Activated CD4-positive, alpha-beta T cell treated with anti-CD3 and anti-CD28 coated beads, Interleukin-2, amount 50 U/mL, for 48 hours (primary cell): ENCODE data around the gene OCEL1.
"Not testable (repeated sequence)": the region's sequence is repeated elsewhere in the genome, so short reads cannot be mapped to it uniquely, and the experiment has no call there.

Experiments used
- DNase-seq, 2 experiments: peaks; one replicate each; pipeline ENCODE4 v3.0.0-alpha.2; 2020

Gene OCEL1

GRCh38 chr19:17226002-17226933, at the start of gene OCEL1:
Gene OCEL1 (plus strand): TSS chr19:17226226. CDS start chr19:17226248, 22 bp downstream.
- DNase-seq = peak; percentile 97 to 98

GRCh38 chr19:17178291-17178690, 47.7 kb upstream of the OCEL1 start:
- no peak for DNase-seq

- DNase-seq = no peak
Measured at GRCh38 chr19:17180997-17181702, 44.9 kb upstream of the OCEL1 start.

- DNase-seq = peak; percentile 24 to 34
Measured at GRCh38 chr19:17183271-17183761, 42.7 kb upstream of the OCEL1 start.

GRCh38 chr19:17183858-17184321, 42.1 kb upstream of the OCEL1 start:
- DNase-seq = peak; percentile 29 to 32

GRCh38 chr19:17184371-17184841, 41.6 kb upstream of the OCEL1 start:
- DNase-seq = peak; percentile 30 to 31

GRCh38 chr19:17185590-17185989, 40.4 kb upstream of the OCEL1 start:
- DNase-seq = no peak

GRCh38 chr19:17191736-17192135, 34.3 kb upstream of the OCEL1 start:
- not testable (repeated sequence) for DNase-seq

GRCh38 chr19:17192751-17193150, 33.3 kb upstream of the OCEL1 start:
- no peak for DNase-seq

- DNase-seq = no peak
Measured at GRCh38 chr19:17194608-17195007, 31.4 kb upstream of the OCEL1 start.

GRCh38 chr19:17195106-17195505, 30.9 kb upstream of the OCEL1 start:
- DNase-seq = no peak

GRCh38 chr19:17196610-17197009, 29.4 kb upstream of the OCEL1 start:
- DNase-seq = no peak

- DNase-seq = no peak
Measured at GRCh38 chr19:17197666-17198065, 28.4 kb upstream of the OCEL1 start.

- no peak for DNase-seq
Measured at GRCh38 chr19:17200408-17201079, 25.5 kb upstream of the OCEL1 start.

- peak; percentile 25 to 42 for DNase-seq
Measured at GRCh38 chr19:17202249-17202648, 23.8 kb upstream of the OCEL1 start.

- DNase-seq = no peak
Measured at GRCh38 chr19:17202713-17203112, 23.3 kb upstream of the OCEL1 start.

- peak; percentile 66 to 72 for DNase-seq
Measured at GRCh38 chr19:17205237-17206140, 20.5 kb upstream of the OCEL1 start.

GRCh38 chr19:17206736-17207581, 19.1 kb upstream of the OCEL1 start:
- no peak for DNase-seq

GRCh38 chr19:17209126-17210036, 16.6 kb upstream of the OCEL1 start:
- DNase-seq = peak; percentile 62 to 69

GRCh38 chr19:17210296-17210695, 15.7 kb upstream of the OCEL1 start:
- no peak for DNase-seq
